ENCODE results near the gene SPATA3. TPM values are rescaled to one million over a fixed set of nuclear protein-coding genes. Genes with fewer than 3 reads are reported as not detected.

SPATA3 gene
- total RNA-seq, 1 donor from 2014 or later, result not detected

DNA sequence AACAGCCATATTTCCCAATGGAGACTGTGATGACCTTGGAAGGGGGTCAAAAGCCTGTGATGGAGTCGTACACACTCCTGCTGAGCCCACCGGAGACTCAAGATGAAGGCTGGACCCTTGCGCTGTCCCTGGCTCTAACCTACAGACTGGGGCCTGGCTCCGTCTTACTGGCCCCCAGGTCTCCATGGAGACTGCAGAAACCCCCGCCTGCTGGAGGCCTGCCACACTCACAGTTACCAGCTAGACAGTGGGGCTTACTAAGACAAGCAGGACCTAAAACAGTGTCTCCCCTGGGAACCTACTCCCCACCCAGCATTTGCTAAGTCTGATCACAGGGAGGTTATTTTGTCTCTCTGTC is 51.0 kb downstream of the SPATA3 start:
- intact Hi-C loops (cut with DNase I), result no loop called here
- TF ChIP-seq, protein P1, sequence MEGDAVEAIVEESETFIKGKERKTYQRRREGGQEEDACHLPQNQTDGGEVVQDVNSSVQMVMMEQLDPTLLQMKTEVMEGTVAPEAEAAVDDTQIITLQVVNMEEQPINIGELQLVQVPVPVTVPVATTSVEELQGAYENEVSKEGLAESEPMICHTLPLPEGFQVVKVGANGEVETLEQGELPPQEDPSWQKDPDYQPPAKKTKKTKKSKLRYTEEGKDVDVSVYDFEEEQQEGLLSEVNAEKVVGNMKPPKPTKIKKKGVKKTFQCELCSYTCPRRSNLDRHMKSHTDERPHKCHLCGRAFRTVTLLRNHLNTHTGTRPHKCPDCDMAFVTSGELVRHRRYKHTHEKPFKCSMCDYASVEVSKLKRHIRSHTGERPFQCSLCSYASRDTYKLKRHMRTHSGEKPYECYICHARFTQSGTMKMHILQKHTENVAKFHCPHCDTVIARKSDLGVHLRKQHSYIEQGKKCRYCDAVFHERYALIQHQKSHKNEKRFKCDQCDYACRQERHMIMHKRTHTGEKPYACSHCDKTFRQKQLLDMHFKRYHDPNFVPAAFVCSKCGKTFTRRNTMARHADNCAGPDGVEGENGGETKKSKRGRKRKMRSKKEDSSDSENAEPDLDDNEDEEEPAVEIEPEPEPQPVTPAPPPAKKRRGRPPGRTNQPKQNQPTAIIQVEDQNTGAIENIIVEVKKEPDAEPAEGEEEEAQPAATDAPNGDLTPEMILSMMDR (IDR thresholded peaks at IDR 0.05), result no peak
- no peaks in the 10 kb centered on the region for H3K4me1 ChIP-seq
- no peaks in the 10 kb centered on the region for H3K36me3 ChIP-seq
- H3K4me3 ChIP-seq, result no peak overlapping the region
- no peaks in the 10 kb centered on the region for H3K9me3 ChIP-seq
- no peak for DNase-seq (ENCODE audit: low spot score in 2 of 2)
- no peaks in the 10 kb centered on the region for H3K27me3 ChIP-seq
- H3K27ac ChIP-seq, result no peak overlapping the region

DNA sequence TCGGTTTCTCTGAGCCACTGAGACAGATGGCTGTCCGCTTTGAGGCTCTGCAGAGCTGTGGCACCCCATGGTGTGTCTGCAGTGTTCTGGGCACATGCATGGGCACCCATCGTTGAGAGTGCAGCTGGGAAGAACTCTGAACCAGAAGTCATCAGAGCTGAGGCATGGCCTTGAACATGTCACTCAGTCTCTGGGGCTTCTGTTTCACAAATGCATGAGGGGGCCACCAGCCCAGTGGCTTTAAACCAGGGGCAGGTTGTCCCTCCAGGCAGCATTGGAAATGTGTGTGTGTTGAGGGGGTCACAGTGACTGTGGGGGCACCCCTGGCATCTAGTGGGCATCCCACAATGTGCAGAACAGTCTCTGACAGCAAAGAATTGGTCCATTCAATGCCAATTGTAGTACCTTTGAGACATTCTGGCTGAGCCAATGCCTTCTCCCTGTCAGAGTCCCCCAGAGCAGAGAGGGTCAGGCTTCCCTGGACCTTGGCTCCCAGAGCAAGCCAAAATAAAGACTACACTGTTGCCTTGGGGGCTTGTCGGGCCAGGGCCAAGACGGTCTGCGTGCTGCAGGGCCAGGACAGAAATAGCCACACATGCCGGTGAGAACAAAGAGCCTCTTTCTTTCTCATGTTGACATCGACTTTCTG is 51.5 kb downstream of the SPATA3 start:
- Histone ChIP-seq H3K9me3 (no peaks in the 10 kb centered on the region), H3K4me3 (no peak overlapping the region), H3K27ac (no peak overlapping the region), H3K36me3 (no peaks in the 10 kb centered on the region), H3K27me3 (no peaks in the 10 kb centered on the region), H3K4me1 (no peaks in the 10 kb centered on the region)
- intact Hi-C loops (cut with DNase I), result no loop called here
- DNase-seq (ENCODE audit: low spot score in 2 of 2), result no peak
- TF ChIP-seq, protein P1 (IDR thresholded peaks at IDR 0.05), result no peak

DNA sequence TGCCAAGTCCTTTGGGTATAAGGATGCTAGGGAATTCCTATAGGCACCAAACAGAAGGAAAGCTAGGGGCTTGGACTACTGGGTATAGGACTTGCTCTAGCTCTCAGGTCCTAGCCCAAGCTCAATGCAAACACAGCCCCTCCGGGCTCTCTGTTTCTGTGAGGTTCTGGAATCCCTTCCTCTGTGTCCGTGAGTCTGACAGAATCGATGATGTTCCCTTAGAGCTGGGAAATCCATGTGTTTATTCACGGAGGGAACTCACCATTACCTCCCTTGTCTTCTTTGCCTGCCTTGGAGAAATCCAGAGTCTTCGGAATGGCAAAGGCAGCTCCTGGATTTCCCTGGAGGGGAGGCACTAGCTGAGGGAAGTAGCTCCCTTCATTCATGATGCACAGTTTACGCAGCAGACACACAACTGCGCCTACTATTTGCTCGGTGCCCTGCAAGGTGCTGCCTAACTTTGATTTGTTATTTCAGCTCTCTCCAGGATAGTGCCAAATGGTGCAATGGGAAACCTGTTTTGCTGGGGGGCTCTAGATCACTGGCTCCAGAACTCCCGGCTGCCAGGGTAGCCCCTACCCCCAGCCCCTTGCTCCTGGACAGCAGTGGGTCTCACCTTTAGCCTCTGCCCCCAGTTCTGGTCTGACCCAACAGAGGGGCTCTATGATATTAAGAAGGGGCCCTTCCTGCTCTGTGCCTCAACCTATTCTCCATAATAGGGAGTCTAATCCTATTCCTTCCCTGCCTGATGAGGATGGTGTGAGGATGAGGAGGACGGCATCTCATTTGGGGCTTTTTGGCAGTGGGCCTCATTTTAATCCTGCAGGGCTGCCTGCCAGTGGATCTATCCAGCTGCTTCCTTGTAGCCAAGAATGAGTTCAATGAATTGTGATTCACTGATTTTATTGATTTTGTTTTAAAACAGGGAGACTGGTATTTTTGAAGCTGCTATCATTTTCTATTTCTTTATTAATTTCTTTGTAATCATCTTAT is 52.3 kb downstream of the SPATA3 start:
- Histone ChIP-seq H3K4me3 (no peak overlapping the region), H3K27me3 (no peaks in the 10 kb centered on the region), H3K4me1 (peaks cover 0 to 2% of the 10 kb centered on the region in 2 donors), H3K27ac (no peak overlapping the region), H3K9me3 (no peaks in the 10 kb centered on the region), H3K36me3 (no peaks in the 10 kb centered on the region)
- TF ChIP-seq, protein P1 (IDR thresholded peaks at IDR 0.05), result no peak
- no peak for DNase-seq (ENCODE audit: low spot score in 2 of 2)
- intact Hi-C loops (cut with DNase I), result no loop called here

DNA sequence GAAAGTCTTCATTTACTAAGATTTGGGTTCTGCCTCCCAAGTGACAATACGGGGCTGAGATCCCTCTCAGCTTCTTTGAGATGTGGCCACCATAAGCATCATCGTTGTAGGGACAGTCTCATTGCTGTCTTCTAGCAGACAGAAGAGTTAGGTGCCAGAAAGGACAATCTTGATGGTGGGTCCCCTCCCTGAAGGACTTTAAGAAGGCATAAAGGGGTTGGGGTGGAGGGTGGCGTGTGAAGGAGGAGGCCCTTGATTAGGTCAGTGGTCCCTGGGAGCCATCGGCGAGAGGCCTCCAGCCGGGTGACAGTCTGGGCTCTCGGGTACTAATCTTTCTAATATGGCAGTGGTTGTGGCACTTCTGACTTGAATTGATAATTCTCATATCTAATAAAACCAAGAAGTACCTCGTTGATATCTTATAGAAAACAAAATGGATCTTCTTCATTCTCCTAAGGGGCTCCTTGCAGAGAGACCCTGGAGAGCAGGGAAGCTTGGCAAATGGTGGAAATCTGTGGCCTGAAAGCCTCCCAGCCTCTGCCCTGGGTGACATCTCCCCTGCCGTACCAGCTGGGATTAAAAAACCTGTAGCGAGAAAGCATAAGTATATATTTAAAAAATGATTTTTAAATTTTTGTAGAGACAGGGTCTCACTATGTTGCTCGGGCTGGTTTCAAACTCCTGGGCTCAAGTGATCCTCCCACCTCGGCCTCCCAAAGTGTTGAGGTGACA is 53.5 kb downstream of the SPATA3 start:
- intact Hi-C loops (cut with DNase I), result loop anchor here (5.0 kb wide), 1 partner anchor 363 kb away; no protein-coding TSS in a partner anchor
- H3K27me3 ChIP-seq, result no peaks in the 10 kb centered on the region

More for the DNA sequence above, 53.5 kb downstream of the SPATA3 start:
- H3K27ac ChIP-seq, result no peak overlapping the region
- no peaks in the 10 kb centered on the region for H3K9me3 ChIP-seq
- peaks cover 0 to 2% of the 10 kb centered on the region in 2 donors for H3K4me1 ChIP-seq
- H3K4me3 ChIP-seq, result no peak overlapping the region
- DNase-seq (ENCODE audit: low spot score in 2 of 2), result no peak
- TF ChIP-seq, protein P1 (IDR thresholded peaks at IDR 0.05), result no peak
- no peaks in the 10 kb centered on the region for H3K36me3 ChIP-seq

Data from ascending aorta (tissue), 2 donors.